GM21360 (cell line): ENCODE data around the gene TTYH1.
"Not testable (repeated sequence)": the region's sequence is repeated elsewhere in the genome, so short reads cannot be mapped to it uniquely, and the experiment has no call there.

Experiments used
- ATAC-seq: cut with Tn5 transposase; IDR thresholded peaks from one replicate; pipeline ENCODE4 v1.9.1; 2021; ENCODE audit warnings: mild to moderate bottlenecking, moderate library complexity; ENCODE audit not compliant: unreplicated experiment

Gene TTYH1

DNA sequence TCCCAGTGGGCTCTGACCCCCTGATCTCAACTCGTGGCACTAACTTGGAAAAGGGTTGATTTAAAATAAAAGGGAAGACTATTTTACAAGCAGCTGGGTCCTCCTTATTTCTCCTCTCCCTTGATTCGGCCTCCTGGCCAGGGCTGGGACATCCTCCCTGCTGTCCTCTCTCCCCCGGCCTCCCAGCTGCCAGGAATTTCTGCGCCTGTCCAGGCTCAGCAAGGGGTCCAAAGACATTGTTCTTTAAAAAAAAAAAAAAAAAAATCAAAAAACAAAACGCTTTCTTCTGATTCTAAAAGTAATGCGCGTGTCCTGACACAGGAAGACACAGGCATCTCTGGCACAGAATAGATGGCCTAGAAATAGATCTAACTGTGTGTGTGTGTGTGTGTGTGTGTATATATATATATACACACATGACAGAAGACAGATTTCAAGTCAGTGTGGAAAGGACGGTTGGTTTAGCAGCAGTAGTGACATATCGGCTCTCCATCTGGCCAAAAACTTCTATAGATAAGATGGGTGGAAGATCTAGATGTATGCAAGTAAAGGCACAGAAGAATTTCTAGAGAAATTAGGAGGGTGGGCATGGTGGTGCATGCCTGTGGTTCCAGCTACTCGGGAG, 21.5 kb downstream of the TTYH1 start:
- ATAC-seq, result no peak

DNA sequence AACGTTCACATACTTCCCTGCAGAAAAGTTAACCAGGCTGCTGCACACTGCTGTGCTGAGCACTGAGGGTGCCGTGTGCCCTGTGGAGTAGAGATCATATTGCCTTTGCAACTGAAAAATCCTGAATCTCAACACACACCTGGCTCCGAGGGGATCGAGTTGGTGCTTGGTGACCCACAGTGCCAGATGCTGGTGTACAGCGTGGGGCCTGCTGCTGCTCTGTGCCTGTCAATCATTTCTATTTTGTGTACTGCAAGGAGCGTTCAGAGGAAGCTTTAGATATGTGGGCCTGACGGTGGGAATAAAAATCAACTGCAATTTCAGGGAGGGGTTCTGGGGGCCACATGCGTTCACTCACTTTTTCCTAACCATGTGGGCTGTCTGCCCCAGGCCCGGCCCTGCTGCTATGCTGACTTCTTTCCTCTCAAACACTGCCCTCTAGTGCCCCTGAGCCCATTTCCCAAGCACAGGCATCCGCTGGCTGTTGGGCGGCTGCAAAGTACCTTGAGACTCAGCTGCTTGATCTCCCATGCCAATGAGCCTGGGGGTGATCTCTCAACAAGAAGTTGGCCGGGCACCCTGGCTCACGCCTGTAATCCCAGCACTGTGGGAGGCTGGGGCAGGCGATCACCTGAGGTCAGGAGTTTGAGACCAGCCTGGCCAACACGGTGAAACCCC, 24.0 kb downstream of the TTYH1 start:
- ATAC-seq, result no peak

GRCh38 chr19:54440641-54441040, 25.4 kb downstream of the TTYH1 start:
- no peak for ATAC-seq

GRCh38 chr19:54444737-54445136, 29.5 kb downstream of the TTYH1 start:
- ATAC-seq, result no peak

DNA sequence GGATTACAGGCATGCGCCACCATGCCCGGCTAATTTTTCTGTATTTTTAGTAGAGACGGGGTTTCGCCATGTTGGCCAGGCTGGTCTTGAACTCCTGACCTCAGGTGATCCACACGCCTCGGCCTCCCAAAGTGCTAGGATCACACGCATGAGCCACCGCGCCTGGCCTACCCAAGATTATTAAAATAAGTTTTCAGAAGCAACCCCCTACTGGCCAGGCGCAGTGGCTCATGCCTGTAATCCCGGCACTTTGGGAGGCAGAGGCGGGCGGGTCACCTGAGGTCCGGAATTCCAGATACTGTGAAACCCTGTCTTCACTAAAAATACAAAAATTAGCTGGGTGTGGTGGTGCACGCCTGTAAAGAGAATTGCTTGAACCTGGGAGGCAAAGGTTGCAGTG, 31.1 kb downstream of the TTYH1 start:
- ATAC-seq, result not testable (repeated sequence)

GRCh38 chr19:54448040-54448773, 32.9 kb downstream of the TTYH1 start:
- ATAC-seq, result no peak

- ATAC-seq, result peak; percentile 82
Measured at GRCh38 chr19:54448774-54449700, 33.8 kb downstream of the TTYH1 start, which contains the start of gene LENG8. Gene LENG8, plus strand, starts transcription at chr19:54449199. Its CDS starts 2,146 bp downstream, at chr19:54451345.

DNA sequence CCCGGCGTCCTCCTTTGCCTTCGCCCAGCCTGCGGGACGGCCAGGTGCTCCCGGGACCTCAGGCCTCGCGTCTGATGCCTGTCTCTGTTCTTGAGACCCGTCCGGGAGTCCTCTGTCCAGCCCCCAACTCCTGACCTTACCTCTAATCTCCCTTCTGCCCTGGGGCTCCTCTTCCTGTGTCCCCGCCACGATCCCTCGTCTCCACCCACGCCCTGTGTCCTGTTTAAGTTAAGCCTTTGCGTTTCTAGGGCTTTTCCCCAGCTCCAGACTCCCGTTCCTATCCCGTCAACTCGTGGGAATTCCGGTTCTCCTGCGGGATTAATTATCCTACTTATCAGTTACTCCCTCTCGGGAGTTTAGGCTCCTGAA, 34.4 kb downstream of the TTYH1 start:
- no peak for ATAC-seq

GRCh38 chr19:54451331-54451871, 36.1 kb downstream of the TTYH1 start:
- ATAC-seq, result no peak

DNA sequence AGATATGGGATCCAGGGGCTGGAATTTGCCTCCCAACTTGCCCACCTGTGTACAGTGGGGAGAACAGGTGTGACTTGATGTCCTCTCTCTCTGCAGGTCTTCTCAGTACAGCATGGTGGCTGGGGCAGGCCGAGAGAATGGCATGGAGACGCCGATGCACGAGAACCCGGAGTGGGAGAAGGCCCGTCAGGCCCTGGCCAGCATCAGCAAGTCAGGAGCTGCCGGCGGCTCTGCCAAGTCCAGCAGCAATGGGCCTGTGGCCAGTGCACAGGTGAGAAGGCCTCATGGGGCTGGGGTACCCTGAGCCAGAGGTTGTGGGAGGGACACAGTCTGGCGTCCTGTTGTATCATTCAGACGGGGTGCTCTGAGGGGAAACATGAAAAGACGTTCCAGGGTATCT, 36.7 kb downstream of the TTYH1 start:
- no peak for ATAC-seq

GRCh38 chr19:54452626-54453025, 37.4 kb downstream of the TTYH1 start:
- ATAC-seq, result no peak

DNA sequence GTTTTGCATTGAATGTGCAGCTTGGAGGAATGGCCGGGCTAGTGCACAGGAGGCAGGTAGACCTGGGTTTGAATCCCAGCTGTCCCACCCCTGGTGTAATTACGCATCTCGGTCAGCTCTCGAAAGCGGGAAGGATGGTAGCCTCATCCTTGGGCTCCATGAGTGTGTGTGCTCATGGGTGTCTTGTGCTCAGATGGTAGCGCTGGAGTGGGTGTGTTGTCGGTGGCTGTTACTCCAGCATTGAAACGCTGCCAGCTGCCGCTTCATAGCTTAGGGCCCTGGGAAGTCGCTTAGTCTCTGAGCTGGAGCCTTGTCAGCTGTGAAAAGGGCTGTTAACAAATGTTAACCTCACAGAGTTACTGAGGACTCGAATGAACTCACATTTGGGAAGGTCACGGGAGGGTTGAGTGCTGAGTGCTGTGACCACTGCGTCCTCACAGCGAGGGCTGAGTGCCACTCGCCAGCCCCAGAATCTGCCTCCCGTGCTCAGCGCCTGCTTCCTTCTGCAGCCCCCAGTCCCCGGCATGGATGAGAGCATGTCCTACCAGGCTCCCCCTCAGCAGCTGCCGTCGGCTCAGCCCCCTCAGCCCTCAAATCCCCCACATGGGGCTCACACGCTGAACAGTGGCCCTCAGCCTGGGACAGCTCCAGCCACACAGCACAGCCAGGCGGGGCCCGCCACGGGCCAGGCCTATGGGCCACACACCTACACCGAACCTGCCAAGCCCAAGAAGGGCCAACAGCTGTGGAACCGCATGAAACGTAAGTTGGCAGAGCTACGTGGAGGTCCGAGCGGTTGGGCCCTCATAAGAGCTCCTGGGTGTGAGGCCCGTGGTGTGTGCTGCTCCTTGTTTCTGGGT, 38.9 kb downstream of the TTYH1 start:
- ATAC-seq, result no peak

DNA sequence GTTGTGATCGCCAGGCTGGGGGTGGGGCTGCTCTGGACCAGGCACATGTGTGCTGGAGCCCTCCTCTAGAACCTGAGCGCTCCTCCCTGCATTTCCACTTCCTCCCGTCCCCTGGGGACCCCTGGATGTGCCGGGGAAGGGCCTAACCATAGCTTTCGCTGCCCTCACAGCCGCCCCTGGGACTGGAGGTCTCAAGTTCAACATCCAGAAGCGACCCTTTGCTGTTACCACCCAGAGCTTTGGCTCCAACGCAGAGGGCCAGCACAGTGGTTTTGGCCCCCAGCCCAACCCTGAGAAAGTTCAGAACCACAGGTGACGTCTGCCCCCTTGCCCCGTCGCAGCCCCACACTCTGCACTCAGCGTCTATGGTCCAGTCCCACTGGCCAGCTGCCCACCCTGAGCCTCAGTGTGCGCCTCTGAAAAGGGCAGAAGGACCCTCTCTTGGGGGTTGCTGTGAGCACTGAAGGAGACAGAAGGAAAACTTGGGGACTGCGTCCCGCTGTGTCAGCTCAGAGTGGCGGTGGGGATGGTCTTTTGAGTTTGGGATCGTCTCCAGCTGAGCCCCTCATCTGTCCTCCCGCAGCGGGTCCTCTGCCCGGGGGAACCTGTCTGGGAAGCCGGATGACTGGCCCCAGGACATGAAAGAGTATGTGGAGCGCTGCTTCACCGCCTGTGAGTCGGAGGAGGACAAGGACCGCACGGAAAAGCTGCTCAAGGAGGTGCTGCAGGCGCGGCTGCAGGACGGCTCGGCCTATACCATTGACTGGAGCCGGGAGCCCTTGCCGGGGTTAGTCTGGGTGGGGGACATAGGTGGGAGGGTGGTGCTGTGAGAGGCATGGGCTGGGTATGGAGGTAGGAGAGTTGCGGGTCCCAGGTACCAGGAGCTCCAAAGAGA, 39.8 kb downstream of the TTYH1 start:
- ATAC-seq, result no peak

GRCh38 chr19:54455786-54456422, 40.6 kb downstream of the TTYH1 start:
- ATAC-seq, result no peak

DNA sequence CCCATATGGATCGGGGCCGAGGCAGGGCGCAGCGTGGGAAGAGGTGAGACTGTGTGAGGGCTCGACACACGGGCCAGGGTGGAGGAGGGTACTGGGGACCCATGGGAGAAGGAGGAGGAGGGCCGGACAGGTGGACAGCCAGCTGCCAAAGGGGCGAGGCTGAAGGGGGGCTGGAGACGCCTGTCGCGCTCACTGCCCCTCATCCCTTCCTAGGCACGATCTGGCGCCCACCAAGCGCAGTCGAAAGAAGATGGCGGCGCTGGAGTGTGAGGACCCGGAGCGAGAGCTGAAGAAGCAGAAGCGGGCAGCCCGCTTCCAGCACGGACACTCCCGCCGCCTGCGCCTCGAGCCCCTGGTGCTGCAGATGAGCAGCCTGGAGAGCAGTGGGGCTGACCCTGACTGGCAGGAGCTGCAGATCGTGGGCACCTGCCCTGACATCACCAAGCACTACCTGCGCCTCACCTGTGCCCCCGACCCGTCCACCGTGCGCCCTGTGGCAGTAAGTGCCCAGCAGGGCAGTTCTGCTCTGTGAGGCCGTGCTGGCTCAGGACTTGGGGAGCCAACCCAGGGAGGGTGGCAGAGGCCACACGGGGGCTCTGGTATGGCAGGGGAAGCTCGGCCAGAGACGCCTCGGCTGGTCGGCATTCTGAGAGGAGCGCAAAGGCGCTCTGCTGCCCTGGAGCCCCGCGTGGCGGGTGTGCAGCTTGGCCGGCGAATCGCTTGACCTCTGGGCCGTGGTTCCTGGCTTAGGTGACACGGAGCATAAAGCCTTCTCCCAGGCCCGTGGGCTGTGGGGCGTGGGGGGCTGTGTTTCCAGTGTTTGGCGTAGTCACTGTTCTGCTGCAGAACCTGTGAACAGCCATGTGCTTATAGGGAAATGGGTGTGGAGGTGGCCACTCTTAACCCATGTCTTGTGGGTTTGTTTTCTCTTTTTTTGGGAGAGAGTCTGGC, 41.4 kb downstream of the TTYH1 start:
- no peak for ATAC-seq

GRCh38 chr19:54457773-54458647, 42.7 kb downstream of the TTYH1 start:
- no peak for ATAC-seq
